ENCODE measurements around the gene PTPRJ. TPM values are rescaled to one million over a fixed set of nuclear protein-coding genes. Genes with fewer than 3 reads are reported as not detected.

The PTPRJ gene
- total RNA-seq, 1 donor from 2014 or later: 24.3 TPM

- H3K4me1 Mint-ChIP-seq: peaks cover 53% of the 10 kb centered on the region
- TF ChIP-seq CTCF (conservative IDR thresholded peaks at IDR 0.05): no peak
- H3K27ac Mint-ChIP-seq (ENCODE audit: unreplicated experiment): peak overlapping the region; percentile 64
- H3K4me3 Mint-ChIP-seq: no peak overlapping the region
- no peaks in the 10 kb centered on the region for H3K27me3 Mint-ChIP-seq (ENCODE audit: low read depth)
- no peaks in the 10 kb centered on the region for H3K9me3 Mint-ChIP-seq
- DNase-seq (ENCODE audit: low read depth, low spot score): no peak
- no peaks in the 10 kb centered on the region for H3K36me3 Mint-ChIP-seq (ENCODE audit: low read depth)
These were observed 21.2 kb downstream of the PTPRJ start for GRCh38 chr11:48001438-48002021.

GRCh38 chr11:48002561-48002960 is 22.2 kb downstream of the PTPRJ start:
- H3K4me1 Mint-ChIP-seq: peaks cover 54% of the 10 kb centered on the region
- DNase-seq (ENCODE audit: low read depth, low spot score): no peak
- H3K27ac Mint-ChIP-seq (ENCODE audit: unreplicated experiment): peak overlapping the region; percentile 97
- H3K9me3 Mint-ChIP-seq: no peaks in the 10 kb centered on the region
- H3K4me3 Mint-ChIP-seq: no peak overlapping the region
- no peaks in the 10 kb centered on the region for H3K36me3 Mint-ChIP-seq (ENCODE audit: low read depth)
- TF ChIP-seq CTCF (conservative IDR thresholded peaks at IDR 0.05): no peak
- no peaks in the 10 kb centered on the region for H3K27me3 Mint-ChIP-seq (ENCODE audit: low read depth)

GRCh38 chr11:48003926-48004325 is 23.6 kb downstream of the PTPRJ start:
- no peak for DNase-seq (ENCODE audit: low read depth, low spot score)
- H3K36me3 Mint-ChIP-seq (ENCODE audit: low read depth): no peaks in the 10 kb centered on the region
- no peaks in the 10 kb centered on the region for H3K9me3 Mint-ChIP-seq
- no peak for TF ChIP-seq CTCF (conservative IDR thresholded peaks at IDR 0.05)
- H3K4me1 Mint-ChIP-seq: peaks cover 46% of the 10 kb centered on the region
- no peaks in the 10 kb centered on the region for H3K27me3 Mint-ChIP-seq (ENCODE audit: low read depth)
- no peak overlapping the region for H3K4me3 Mint-ChIP-seq
- H3K27ac Mint-ChIP-seq (ENCODE audit: unreplicated experiment): no peak overlapping the region

- no peak for TF ChIP-seq CTCF (conservative IDR thresholded peaks at IDR 0.05)
- H3K27ac Mint-ChIP-seq (ENCODE audit: unreplicated experiment): peak overlapping the region; percentile 20
- no peak for DNase-seq (ENCODE audit: low read depth, low spot score)
- peaks cover 43% of the 10 kb centered on the region for H3K4me1 Mint-ChIP-seq
- no peaks in the 10 kb centered on the region for H3K36me3 Mint-ChIP-seq (ENCODE audit: low read depth)
- H3K27me3 Mint-ChIP-seq (ENCODE audit: low read depth): no peaks in the 10 kb centered on the region
- no peak overlapping the region for H3K4me3 Mint-ChIP-seq
- no peaks in the 10 kb centered on the region for H3K9me3 Mint-ChIP-seq
These were observed 24.1 kb downstream of the PTPRJ start for GRCh38 chr11:48004456-48004855.

GRCh38 chr11:48005136-48005535 is 24.8 kb downstream of the PTPRJ start:
- no peak for TF ChIP-seq CTCF (conservative IDR thresholded peaks at IDR 0.05)
- Mint-ChIP-seq H3K9me3 (no peaks in the 10 kb centered on the region), H3K4me3 (no peak overlapping the region), H3K27me3 (ENCODE audit: low read depth) (no peaks in the 10 kb centered on the region), H3K27ac (ENCODE audit: unreplicated experiment) (peak overlapping the region; percentile 1), H3K36me3 (ENCODE audit: low read depth) (no peaks in the 10 kb centered on the region), H3K4me1 (peaks cover 43% of the 10 kb centered on the region)
- DNase-seq (ENCODE audit: low read depth, low spot score): no peak
